WI38 (cell line): Measurements from ENCODE around the gene KRT32.

Experiments used
- H3K4me3 ChIP-seq: 2 replicates; pipeline ENCODE4 v1.5.1; 2011; ENCODE audit warnings: low read depth, mild to moderate bottlenecking, control low read depth, low read length
- CTCF ChIP-seq: IDR thresholded peaks from 2 replicates; pipeline ENCODE4 v1.5.1; 2012; ENCODE audit warnings: low read depth, mild to moderate bottlenecking, control low read depth, low read length

KRT32 gene

GRCh38 chr17:41483991-41484826, 17.0 kb upstream of the KRT32 start:
- no peak overlapping the region for H3K4me3 ChIP-seq
- TF ChIP-seq CTCF = no peak

- H3K4me3 ChIP-seq = no peak overlapping the region
- TF ChIP-seq CTCF = no peak
These were observed 16.3 kb upstream of the KRT32 start for GRCh38 chr17:41483531-41483930.

- H3K4me3 ChIP-seq = no peak within 1 kb of the TSS
- TF ChIP-seq CTCF = no peak
These were observed 13.8 kb upstream of the KRT32 start, which contains the start of gene KRT35 for GRCh38 chr17:41481036-41481435. Gene KRT35 (minus strand): TSS chr17:41481151. CDS start chr17:41481097, 54 bp downstream.

- no peak for TF ChIP-seq CTCF
- no peak overlapping the region for H3K4me3 ChIP-seq
These were observed 13.4 kb upstream of the KRT32 start for GRCh38 chr17:41480581-41480980.

GRCh38 chr17:41480136-41480535, 12.9 kb upstream of the KRT32 start:
- no peak for TF ChIP-seq CTCF

GRCh38 chr17:41478237-41478636, 11.1 kb upstream of the KRT32 start:
- H3K4me3 ChIP-seq = no peak overlapping the region
- no peak for TF ChIP-seq CTCF

More at GRCh38 chr17:41480136-41480535, 12.9 kb upstream of the KRT32 start:
- H3K4me3 ChIP-seq = no peak overlapping the region
